Measurements from ENCODE around the gene ERMP1.

- TF ChIP-seq CTCF (conservative IDR thresholded peaks at IDR 0.05) (no peak), ZFX (IDR thresholded peaks at IDR 0.05) (no peak)
Observed at GRCh38 chr9:5839572-5839902, 6.6 kb upstream of the ERMP1 start.
